ENCODE measurements around the gene NECTIN4. TPM values are rescaled to one million over a fixed set of nuclear protein-coding genes. Genes with fewer than 3 reads are reported as not detected.

Gene NECTIN4
- total RNA-seq, 4 donors from 2014 or later = 0.27 TPM; not detected in 3

- Histone ChIP-seq H3K27me3 (no peaks in the 10 kb centered on the region), H3K4me3 (replicated peaks in 1 of 3) (peak within 1 kb of the TSS; percentile 51 to 70 (median 66)), H3K9me3 (no peaks in the 10 kb centered on the region), H3K4me1 (peaks cover 7 to 8% of the 10 kb centered on the region in 2 donors), H3K36me3 (peaks cover 3 to 6% of the 10 kb centered on the region in 2 donors), H3K27ac (peak within 1 kb of the TSS in 2 of 3 donors; percentile 54 to 68)
- 7 to 10% methylated on average over 22 to 54 of the region's 71 CpGs for WGBS, 2 donors
- intact Hi-C loops (cut with DNase I) = loop anchor here (5.0 to 10.0 kb wide), 3 partner anchors 54 to 264 kb away; partner anchors contain the start of gene USF1
- TF ChIP-seq POLR2A (IDR thresholded peaks at IDR 0.05) = peak in 1 of 2 donors; percentile 36
- TF ChIP-seq CTCF (IDR thresholded peaks at IDR 0.05) = peak in 1 of 6 experiments; percentile 33
- peak; percentile 93 to 94 for DNase-seq
Measured at GRCh38 chr1:161098210-161099068, 9.1 kb upstream of the NECTIN4 start, which contains the start of gene KLHDC9. TSS of gene KLHDC9 (plus strand) at chr1:161098361. CDS start at chr1:161098536, 175 bp downstream.

- 60 to 65% methylated on average over 1 of the region's 1 CpG for WGBS, 2 donors
- Histone ChIP-seq H3K27ac (peak overlapping the region in 1 of 3 donors; percentile 18), H3K4me3 (replicated peaks in 1 of 3) (no peak overlapping the region), H3K36me3 (peaks cover 1 to 2% of the 10 kb centered on the region in 2 donors), H3K9me3 (no peaks in the 10 kb centered on the region), H3K27me3 (no peaks in the 10 kb centered on the region), H3K4me1 (peaks cover 7 to 8% of the 10 kb centered on the region in 2 donors)
- intact Hi-C loops (cut with DNase I) = loop anchor here (5.0 to 10.0 kb wide), 3 partner anchors 52 to 262 kb away; partner anchors contain the start of gene USF1
- no peak for DNase-seq
- no peak for TF ChIP-seq POLR2A (IDR thresholded peaks at IDR 0.05)
- TF ChIP-seq CTCF (IDR thresholded peaks at IDR 0.05) = no peak
Measured at GRCh38 chr1:161096530-161096929, 7.2 kb upstream of the NECTIN4 start.

GRCh38 chr1:161096015-161096414 is 6.7 kb upstream of the NECTIN4 start:
- no peak for DNase-seq
- H3K4me1 ChIP-seq = peaks cover 7 to 8% of the 10 kb centered on the region in 2 donors
- no peaks in the 10 kb centered on the region for H3K9me3 ChIP-seq
- no peak for TF ChIP-seq POLR2A (IDR thresholded peaks at IDR 0.05)
- intact Hi-C loops (cut with DNase I) = loop anchor here (5.0 to 10.0 kb wide), 3 partner anchors 51 to 261 kb away; partner anchors contain the start of gene USF1
- no peaks in the 10 kb centered on the region for H3K27me3 ChIP-seq
- no peak overlapping the region for H3K27ac ChIP-seq
- no peaks in the 10 kb centered on the region for H3K36me3 ChIP-seq
- WGBS, 2 donors = 90 to 95% methylated on average over 2 of the region's 2 CpGs
- no peak overlapping the region for H3K4me3 ChIP-seq (replicated peaks in 1 of 3)

GRCh38 chr1:161095230-161095629 is 5.9 kb upstream of the NECTIN4 start:
- Histone ChIP-seq H3K27me3 (no peaks in the 10 kb centered on the region), H3K4me3 (replicated peaks in 1 of 3) (no peak overlapping the region), H3K9me3 (no peaks in the 10 kb centered on the region), H3K36me3 (no peaks in the 10 kb centered on the region), H3K27ac (no peak overlapping the region), H3K4me1 (peaks cover 7 to 8% of the 10 kb centered on the region in 2 donors)
- intact Hi-C loops (cut with DNase I) = loop anchor here (5.0 to 10.0 kb wide), 3 partner anchors 50 to 260 kb away; partner anchors contain the start of gene USF1
- no peak for TF ChIP-seq CTCF (IDR thresholded peaks at IDR 0.05)
- no peak for TF ChIP-seq POLR2A (IDR thresholded peaks at IDR 0.05)
- no peak for DNase-seq
- 92 to 93% methylated on average over 6 of the region's 6 CpGs for WGBS, 2 donors

GRCh38 chr1:161094481-161094880 is 5.1 kb upstream of the NECTIN4 start:
- Histone ChIP-seq H3K27ac (no peak overlapping the region), H3K9me3 (no peaks in the 10 kb centered on the region), H3K4me3 (replicated peaks in 1 of 3) (no peak overlapping the region), H3K27me3 (no peaks in the 10 kb centered on the region), H3K4me1 (peaks cover 8 to 10% of the 10 kb centered on the region in 2 donors), H3K36me3 (no peaks in the 10 kb centered on the region)
- WGBS, 2 donors = 90 to 94% methylated on average over 14 of the region's 14 CpGs
- intact Hi-C loops (cut with DNase I) = loop anchor here (10.0 kb wide), 2 partner anchors 50 to 260 kb away; partner anchors contain the start of gene USF1
- DNase-seq = no peak
- no peak for TF ChIP-seq POLR2A (IDR thresholded peaks at IDR 0.05)
- TF ChIP-seq CTCF (IDR thresholded peaks at IDR 0.05) = no peak
